GM19035 (cell line): ENCODE measurements around the gene CTNNA1.
"Not testable (repeated sequence)": the region's sequence is repeated elsewhere in the genome, so short reads cannot be mapped to it uniquely, and the experiment has no call there.

Source experiments
- ATAC-seq: cut with Tn5 transposase; IDR thresholded peaks from one replicate; pipeline ENCODE4 v1.9.1; 2021; ENCODE audit not compliant: unreplicated experiment

Gene CTNNA1

DNA sequence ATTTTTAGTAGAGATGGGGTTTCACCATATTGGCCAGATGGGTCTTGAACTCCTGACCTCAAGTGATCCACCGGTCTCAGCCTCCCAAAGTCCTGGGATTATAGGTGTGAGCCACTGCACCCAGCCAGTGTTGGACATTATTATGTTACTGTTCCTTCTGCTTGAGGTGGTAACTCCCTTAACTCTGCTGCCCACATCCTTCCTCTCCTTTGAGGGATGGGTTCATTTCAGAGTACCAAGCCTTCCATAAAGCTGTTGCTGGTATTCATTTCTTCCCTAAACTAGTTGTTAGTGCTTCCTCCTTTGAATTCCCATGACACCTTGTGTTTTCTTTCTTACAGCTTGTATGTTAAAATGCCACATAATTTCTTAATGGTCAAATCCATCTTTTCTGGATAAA, 54.0 kb downstream of the CTNNA1 start:
- no peak for ATAC-seq

- no peak for ATAC-seq
Measured at GRCh38 chr5:138809391-138809790, 56.2 kb downstream of the CTNNA1 start.

DNA sequence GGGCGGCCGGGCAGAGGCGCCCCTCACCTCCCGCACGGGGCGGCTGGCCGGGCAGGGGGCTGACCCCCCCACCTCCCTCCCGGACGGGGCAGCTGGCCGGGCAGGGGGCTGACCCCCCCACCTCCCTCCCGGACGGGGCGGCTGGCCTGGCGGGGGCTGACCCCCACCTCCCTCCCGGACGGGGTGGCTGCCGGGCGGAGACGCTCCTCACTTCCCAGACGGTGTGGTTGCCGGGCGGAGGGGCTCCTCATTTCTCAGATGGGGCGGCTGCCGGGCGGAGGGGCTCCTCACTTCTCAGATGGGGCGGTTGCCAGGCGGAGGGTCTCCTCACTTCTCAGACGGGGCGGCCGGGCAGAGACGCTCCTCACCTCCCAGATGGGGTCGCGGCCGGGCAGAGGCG, 57.6 kb downstream of the CTNNA1 start:
- ATAC-seq: not testable (repeated sequence)

DNA sequence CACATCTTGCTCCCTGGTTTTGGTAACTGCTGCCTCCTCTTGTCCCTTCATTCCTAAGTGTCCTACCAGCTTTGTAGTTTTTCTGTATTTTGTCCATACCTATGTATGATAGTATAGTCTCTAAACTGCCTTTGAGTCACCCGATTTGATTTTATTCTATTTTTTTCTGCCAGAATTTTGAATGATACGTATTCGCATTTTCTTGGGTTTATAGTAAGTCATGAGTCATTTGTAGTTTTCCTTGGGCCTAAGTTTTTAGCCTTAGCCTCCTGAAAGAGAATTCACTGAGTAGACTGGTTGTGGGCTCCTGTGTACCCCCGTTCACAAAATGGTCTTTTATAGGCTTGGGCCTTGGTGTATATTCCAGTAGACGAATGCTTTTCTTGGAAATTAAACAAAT, 62.3 kb downstream of the CTNNA1 start:
- ATAC-seq: no peak

DNA sequence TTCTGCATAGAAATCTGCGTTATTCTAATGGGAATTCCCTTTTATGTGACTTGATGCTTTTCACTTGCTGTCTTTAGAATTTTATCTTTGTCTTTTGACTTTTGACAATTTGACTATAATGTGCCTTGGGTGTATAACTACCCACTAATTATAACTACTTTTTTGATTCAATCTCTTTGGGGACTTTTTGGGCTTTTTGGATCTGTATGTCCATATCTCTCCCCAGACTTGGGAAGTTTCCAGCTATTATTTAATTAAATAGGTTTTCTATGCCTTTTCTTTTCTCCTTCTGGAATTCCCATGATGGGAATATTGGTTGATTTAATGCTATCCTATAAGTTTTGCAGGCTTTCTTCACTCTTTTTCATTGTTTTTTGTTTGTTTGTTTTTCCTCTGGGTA, 64.0 kb downstream of the CTNNA1 start:
- ATAC-seq: no peak

DNA sequence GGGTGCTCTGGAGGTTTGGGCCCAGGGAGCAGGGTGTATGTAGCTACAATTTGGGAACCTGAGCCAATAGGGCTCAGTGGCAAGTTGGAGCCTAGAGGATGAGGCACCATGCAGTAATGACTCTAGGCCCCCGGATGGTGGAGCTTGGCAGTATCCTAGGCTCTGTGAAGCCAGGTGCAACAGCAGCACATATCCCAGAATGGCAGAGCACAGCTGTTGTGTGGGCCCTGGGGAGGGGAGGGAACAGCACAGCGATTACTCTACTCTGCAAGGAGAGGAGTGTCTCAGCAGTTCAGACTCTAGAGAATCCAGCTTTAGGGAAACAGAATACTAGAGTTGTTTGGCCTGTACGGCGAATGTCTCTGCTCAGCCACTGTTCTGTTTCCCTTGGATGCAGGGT, 65.9 kb downstream of the CTNNA1 start:
- no peak for ATAC-seq

GRCh38 chr5:138820695-138821094, 67.5 kb downstream of the CTNNA1 start:
- ATAC-seq: no peak

DNA sequence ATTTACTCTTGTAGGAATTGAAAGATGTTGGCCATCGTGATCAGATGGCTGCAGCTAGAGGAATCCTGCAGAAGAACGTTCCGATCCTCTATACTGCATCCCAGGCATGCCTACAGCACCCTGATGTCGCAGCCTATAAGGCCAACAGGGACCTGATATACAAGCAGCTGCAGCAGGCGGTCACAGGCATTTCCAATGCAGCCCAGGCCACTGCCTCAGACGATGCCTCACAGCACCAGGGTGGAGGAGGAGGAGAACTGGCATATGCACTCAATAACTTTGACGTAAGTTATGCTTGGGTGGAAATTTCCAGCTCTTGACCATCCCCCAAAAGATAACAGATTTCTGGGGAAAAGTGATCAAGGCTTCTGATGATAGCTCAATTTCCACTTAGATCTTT, 71.3 kb downstream of the CTNNA1 start:
- ATAC-seq: no peak

DNA sequence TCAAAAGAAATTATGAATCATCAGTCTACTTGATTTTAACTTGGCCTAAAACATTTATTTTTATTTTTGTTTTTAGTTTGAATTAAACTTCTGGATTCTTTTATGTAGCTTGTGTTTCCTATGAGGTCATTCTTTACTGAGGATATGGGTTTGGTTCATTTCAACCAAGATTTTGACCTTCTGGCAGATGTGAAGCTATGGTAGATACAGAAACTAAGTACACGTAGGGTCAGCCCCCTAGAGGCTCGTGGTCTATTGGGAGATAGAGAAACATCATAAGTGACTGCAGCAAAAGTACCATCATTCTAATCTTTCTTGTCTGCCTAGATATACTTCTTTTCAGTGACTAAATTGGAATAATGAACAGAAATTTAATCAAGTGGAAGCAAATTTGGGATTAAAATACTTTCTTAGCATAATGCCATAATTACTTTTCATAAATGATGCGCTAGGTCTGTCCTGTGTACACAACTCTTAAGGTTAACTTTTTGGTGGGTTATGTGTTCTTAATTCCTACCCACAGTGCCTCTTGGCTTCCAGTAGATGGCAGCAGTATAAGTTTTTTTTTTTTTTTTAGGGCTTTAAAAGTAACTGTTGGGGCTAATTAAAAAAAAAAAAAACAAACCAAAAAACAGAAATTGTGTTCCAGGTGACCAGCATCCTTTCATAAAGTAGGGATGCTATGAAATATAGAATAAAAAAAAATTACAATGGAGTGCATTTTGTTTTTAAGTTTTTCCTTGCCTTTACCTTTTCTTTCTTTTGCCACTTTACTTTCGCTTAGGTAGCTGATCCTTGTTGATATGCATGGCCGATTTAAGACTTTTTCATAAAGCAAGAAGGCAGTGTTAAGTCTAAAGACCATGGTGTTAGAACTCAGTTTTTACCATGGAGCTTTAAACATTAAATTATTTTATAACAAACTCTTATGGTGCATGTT, 72.0 kb downstream of the CTNNA1 start:
- no peak for ATAC-seq

DNA sequence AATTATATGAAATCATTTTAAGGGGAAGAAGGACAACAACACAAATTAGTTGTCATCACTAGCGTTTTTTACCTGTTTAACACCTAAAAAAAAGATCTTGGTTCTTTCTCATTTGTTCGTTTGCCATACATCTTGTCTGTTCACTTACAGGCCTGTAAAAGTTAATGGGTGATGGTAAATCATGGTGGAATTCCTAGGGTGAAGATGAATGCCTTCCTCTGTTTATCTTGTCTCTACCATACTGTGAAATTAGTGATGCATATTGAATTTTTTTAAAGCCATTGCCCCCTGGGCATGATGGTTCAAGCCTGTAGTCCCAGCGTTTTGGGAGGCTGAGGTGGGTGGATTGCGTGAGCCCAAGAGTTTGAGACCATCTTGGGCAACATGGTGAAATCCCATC, 75.3 kb downstream of the CTNNA1 start:
- ATAC-seq: no peak

GRCh38 chr5:138829341-138829740, 76.1 kb downstream of the CTNNA1 start:
- ATAC-seq: no peak

DNA sequence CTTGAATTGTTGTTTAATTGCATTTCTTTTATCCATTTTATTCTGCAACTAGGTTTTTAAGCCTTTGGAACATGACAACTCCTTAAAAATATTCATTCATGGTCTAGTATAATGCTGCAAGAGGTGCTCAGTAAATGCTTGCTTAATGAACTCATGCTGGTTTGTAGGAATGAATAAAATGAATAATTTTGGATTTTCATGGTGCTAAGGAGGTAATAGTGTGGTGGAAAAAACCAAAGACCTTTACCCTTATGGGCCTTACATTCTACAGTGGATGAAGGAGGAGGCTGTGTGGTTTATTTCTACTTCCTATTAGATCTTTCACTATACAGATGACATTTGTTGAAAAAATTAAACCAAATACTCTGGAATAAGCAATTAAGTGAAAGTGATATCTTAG, 78.5 kb downstream of the CTNNA1 start:
- ATAC-seq: no peak

- ATAC-seq: no peak
Measured at GRCh38 chr5:138832218-138832617, 79.0 kb downstream of the CTNNA1 start.

GRCh38 chr5:138833080-138833479, 79.9 kb downstream of the CTNNA1 start:
- ATAC-seq: no peak

GRCh38 chr5:138833726-138834480, 80.7 kb downstream of the CTNNA1 start:
- no peak for ATAC-seq

GRCh38 chr5:138834853-138835252, 81.6 kb downstream of the CTNNA1 start:
- not testable (repeated sequence) for ATAC-seq

DNA sequence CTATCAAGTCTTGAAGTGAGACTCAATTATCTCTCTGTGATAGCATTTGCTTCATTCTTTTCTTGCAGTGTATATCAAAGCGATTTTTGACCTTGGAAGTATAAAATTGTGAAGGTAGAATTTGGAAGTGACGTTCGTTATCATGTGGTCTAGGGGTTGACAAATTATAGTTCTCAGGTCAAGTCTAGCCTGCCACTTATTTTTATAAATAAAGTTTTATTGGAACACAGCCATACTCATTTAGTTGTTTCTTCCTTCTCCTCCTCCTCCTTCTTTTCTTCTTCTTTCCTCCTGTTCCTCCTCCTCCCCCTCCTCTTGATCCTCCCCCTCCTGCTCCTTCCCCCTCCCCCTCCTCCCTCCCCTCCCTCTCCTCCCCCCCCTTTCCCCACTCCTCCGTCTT, 83.9 kb downstream of the CTNNA1 start:
- ATAC-seq: no peak

- ATAC-seq: no peak
Measured at GRCh38 chr5:138840103-138840502, 86.9 kb downstream of the CTNNA1 start.

- no peak for ATAC-seq
Measured at GRCh38 chr5:138841531-138841930, 88.3 kb downstream of the CTNNA1 start.

GRCh38 chr5:138843316-138844124, 90.3 kb downstream of the CTNNA1 start:
- no peak for ATAC-seq

GRCh38 chr5:138844125-138844461, 90.9 kb downstream of the CTNNA1 start:
- no peak for ATAC-seq
